Spleen (tissue), 11 donors: ENCODE measurements around the gene MATN3. TPM values are rescaled to one million over a fixed set of nuclear protein-coding genes. Genes with fewer than 3 reads are reported as not detected.

Experiments used
- DNase-seq: peaks from one replicate; pipeline ENCODE4 v3.0.0-alpha.2; 2020
- H3K27ac ChIP-seq, 8 donors: fragments of 200-600 bp; sonication (generic) in 7 of 8; 1 replicate in 4 of 8; 2 replicates in 4 of 8; pipeline versions ENCODE4 v1.5.0 to v1.8.0; 2016 to 2021; ENCODE audit warnings: inconsistent platforms in 4 of 8, mild to moderate bottlenecking in 4 of 8, moderate library complexity in 1 of 8
- H3K27me3 ChIP-seq, 7 donors: fragments of 200-600 bp; sonication (generic) in 6 of 7; replicated peaks in 1 of 7; 1 replicate in 4 of 7; 2 replicates in 3 of 7; pipeline versions ENCODE4 v1.5.0 to v1.8.0; 2016 to 2021; ENCODE audit warnings: inconsistent platforms in 3 of 7, mild to moderate bottlenecking in 1 of 7
- H3K36me3 ChIP-seq, 6 donors: fragments of 200-600 bp; sonication (generic) in 5 of 6; 1 replicate in 4 of 6; 2 replicates in 2 of 6; pipeline versions ENCODE4 v1.5.0 to v1.8.0; 2016 to 2021; ENCODE audit warnings: inconsistent platforms in 2 of 6
- H3K4me1 ChIP-seq, 6 donors: fragments of 200-600 bp; sonication (generic) in 5 of 6; 1 replicate in 3 of 6; 2 replicates in 3 of 6; pipeline versions ENCODE4 v1.5.0 to v1.8.0; 2016 to 2021; ENCODE audit warnings: inconsistent platforms in 3 of 6
- H3K4me3 ChIP-seq, 8 donors: fragments of 200-600 bp; sonication (generic) in 7 of 8; 1 replicate in 4 of 8; 2 replicates in 4 of 8; pipeline versions ENCODE4 v1.5.0 to v1.8.0; 2016 to 2021; ENCODE audit warnings: inconsistent platforms in 4 of 8, mild to moderate bottlenecking in 4 of 8, moderate library complexity in 2 of 8
- H3K9me3 ChIP-seq, 8 donors: fragments of 200-600 bp; sonication (generic) in 7 of 8; 1 replicate in 4 of 8; 2 replicates in 4 of 8; pipeline versions ENCODE4 v1.5.0 to v1.8.0; 2016 to 2021; ENCODE audit warnings: inconsistent platforms in 4 of 8
- POLR2A ChIP-seq, 3 donors: fragments of 450-650 bp; IDR thresholded peaks; one replicate each; pipeline ENCODE4 v1.5.1; 2017; ENCODE audit warnings: antibody characterized with exemption in 3 of 3, mild to moderate bottlenecking in 1 of 3
- POLR2AphosphoS5 ChIP-seq, 3 donors: sonication (generic); formaldehyde crosslinking; IDR thresholded peaks; one replicate each; pipeline ENCODE4 v1.5.1; 2017; ENCODE audit warnings: antibody characterized with exemption in 3 of 3
- WGBS, 5 donors: extraction: QIAGEN DNeasy Blood & Tissue Kit in 3 of 5; methylation state at CpG; one replicate each; pipeline versions ENCODE4 v1.1.5 to v1.1.7; 2013 to 2018; 5-methylcytosine and 5-hydroxymethylcytosine counted together
- intact Hi-C: fragments of 100-400 bp; cut with DNase I; formaldehyde crosslinking; loops from one replicate; pipeline ENCODE4 v1.15.0; 2023; ENCODE audit warnings: low total_unique reads
- polyA plus RNA-seq, 3 donors: library from polyadenylated mRNA; stranded (reverse); fragments of 200-250 nt; gene quantifications; one replicate each; pipeline ENCODE4 v1.2.1, GENCODE V29; 2013
- total RNA-seq, 7 donors: library from RNA; depleted of rRNA in 3 of 7; stranded (reverse); fragments of >200 nt in 3 of 7; fragmentation: NEBNext Ultra II Directional in 4 of 7; extraction: Animal tissue kit (Norgen Biotek cat#: 25700) in 4 of 7; gene quantifications; one replicate each; pipeline versions ENCODE4 v1.1.0 to v1.2.1, GENCODE V29; 2016 to 2021
- TF ChIP-seq, protein P1 (sequence below), 11 experiments: fragments of 200-600 bp in 7 of 11; fragments of 450-650 bp in 4 of 11; sonication (generic) in 4 of 11; IDR thresholded peaks in 8 of 11; conservative IDR thresholded peaks in 3 of 11; 1 replicate in 7 of 11; 2 replicates in 4 of 11; pipeline versions ENCODE4 v1.4.0 to v1.8.0; 2016 to 2021; ENCODE audit warnings: antibody characterized with exemption in 11 of 11, inconsistent platforms in 4 of 11, mild to moderate bottlenecking in 1 of 11
- donor health status: healthy with polysubstance abuse.
- donor health status: DM: no; HTN: no; CAD: no; lungs with moderate emphysema.
- donor health status: DM: no; HTN: no; CAD: no.
- donor health status: Bipolar disorder and iron deficiency.
- donor health status: healthy.
- donor health status: DM: no; HTN: no; CAD: no.
- donor health status: DM: yes; HTN: yes; CAD: no.

The MATN3 gene
- total and polyA plus RNA-seq, 10 donors: 0.07 to 0.76 (median 0.24) TPM; not detected in 3

DNA sequence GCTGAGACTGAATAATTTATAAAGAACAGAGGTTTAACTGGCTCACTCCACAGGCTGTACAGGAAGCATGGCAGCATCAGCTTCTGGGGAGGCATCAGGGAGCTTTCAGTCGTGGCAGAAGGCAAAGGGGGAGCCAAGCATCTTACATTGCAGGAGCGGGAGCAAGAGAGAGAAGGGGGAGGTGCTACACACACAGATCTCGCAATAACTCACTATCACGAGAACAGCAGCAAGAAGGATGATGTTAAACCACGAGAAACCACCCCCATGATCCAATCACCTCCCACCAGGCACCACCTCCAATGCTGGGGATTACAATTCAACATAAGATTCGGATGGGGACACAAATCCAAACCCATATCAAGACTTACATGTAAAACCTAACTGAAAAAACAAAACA lies 17.8 kb upstream of the MATN3 start:
- Histone ChIP-seq H3K27ac (no peak overlapping the region), H3K27me3 (no peaks in the 10 kb centered on the region), H3K4me1 (peaks cover 0 to 7% (median 0%) of the 10 kb centered on the region in 6 donors), H3K4me3 (no peak overlapping the region), H3K36me3 (peaks cover 0 to 85% (median 69%) of the 10 kb centered on the region in 6 donors), H3K9me3 (peaks cover 0 to 19% (median 6%) of the 10 kb centered on the region in 8 donors)
- no peak for DNase-seq
- WGBS, 5 donors: 82 to 95% (median 94%) methylated on average over 6 of the region's 6 CpGs
- TF ChIP-seq, protein P1, sequence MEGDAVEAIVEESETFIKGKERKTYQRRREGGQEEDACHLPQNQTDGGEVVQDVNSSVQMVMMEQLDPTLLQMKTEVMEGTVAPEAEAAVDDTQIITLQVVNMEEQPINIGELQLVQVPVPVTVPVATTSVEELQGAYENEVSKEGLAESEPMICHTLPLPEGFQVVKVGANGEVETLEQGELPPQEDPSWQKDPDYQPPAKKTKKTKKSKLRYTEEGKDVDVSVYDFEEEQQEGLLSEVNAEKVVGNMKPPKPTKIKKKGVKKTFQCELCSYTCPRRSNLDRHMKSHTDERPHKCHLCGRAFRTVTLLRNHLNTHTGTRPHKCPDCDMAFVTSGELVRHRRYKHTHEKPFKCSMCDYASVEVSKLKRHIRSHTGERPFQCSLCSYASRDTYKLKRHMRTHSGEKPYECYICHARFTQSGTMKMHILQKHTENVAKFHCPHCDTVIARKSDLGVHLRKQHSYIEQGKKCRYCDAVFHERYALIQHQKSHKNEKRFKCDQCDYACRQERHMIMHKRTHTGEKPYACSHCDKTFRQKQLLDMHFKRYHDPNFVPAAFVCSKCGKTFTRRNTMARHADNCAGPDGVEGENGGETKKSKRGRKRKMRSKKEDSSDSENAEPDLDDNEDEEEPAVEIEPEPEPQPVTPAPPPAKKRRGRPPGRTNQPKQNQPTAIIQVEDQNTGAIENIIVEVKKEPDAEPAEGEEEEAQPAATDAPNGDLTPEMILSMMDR (IDR thresholded peaks at IDR 0.05 in 8 of 11, conservative IDR thresholded peaks at IDR 0.05 in 3 of 11): no peak
- no peak for TF ChIP-seq POLR2AphosphoS5 (IDR thresholded peaks at IDR 0.05)
- TF ChIP-seq POLR2A (IDR thresholded peaks at IDR 0.05): no peak
- intact Hi-C loops: no loop called here

DNA sequence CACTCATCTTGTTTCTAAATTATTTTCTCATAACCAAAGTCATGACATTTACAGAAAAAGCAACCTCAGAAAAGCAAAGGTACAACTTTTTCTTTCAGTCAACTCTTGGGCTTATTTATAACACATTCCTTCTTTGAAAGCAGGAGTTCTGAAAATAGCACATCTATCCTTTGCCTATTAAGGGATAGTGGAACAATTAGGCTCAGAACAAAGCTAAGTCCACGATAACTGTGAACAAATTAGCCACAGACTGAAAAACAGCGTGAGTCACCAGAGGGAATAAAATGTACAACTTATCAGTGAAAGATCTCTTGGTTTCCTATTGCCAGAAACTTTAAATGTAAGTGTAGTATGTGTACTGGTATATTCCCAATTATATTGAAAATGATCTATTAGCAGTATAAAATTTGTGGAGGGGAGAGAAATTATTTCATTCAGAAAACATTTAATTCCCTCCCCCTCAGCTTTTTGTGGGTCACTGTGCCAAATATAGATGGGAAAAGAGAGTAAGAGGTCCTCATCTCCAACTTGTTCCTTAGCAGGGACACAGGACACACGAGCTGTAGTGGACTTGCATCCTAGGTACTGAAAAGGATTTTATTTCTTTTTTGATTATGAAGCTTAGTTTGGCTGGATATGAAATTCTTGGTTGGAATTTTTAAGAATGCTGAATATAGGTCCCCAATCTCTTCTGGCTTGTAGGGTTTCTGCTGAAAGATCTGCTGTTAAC lies 15.4 kb upstream of the MATN3 start:
- H3K27me3 ChIP-seq: no peaks in the 10 kb centered on the region
- no peak overlapping the region for H3K27ac ChIP-seq
- DNase-seq: no peak
- H3K4me1 ChIP-seq: no peaks in the 10 kb centered on the region
- H3K9me3 ChIP-seq: peaks cover 0 to 19% (median 6%) of the 10 kb centered on the region in 8 donors
- H3K4me3 ChIP-seq: no peak overlapping the region
- intact Hi-C loops: no loop called here
- peaks cover 0 to 62% (median 47%) of the 10 kb centered on the region in 6 donors for H3K36me3 ChIP-seq
- TF ChIP-seq, protein P1 (IDR thresholded peaks at IDR 0.05 in 8 of 11, conservative IDR thresholded peaks at IDR 0.05 in 3 of 11): no peak
- TF ChIP-seq POLR2A (IDR thresholded peaks at IDR 0.05): no peak
- TF ChIP-seq POLR2AphosphoS5 (IDR thresholded peaks at IDR 0.05): no peak
- WGBS, 5 donors: 90 to 98% (median 93%) methylated on average over 3 of the region's 3 CpGs

DNA sequence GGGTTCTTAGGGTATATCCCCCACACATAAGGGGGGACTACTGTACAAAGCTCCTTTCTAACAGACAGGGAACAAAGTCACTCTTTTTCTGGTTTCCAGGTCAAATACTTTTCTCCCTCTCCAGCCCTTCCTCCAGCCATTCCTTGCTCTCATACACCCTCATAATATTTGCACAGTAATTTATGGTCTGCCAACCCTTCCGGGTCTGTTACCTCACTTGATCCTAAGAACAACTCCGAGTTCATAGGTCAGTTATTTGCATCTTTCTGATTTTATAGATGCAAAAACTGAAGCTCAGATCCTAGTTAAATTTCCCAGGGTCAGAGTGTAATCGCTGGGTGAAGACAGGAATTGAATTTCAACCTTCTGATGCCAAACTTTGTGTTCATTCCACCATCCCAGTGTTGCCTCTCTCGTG lies 14.8 kb upstream of the MATN3 start:
- 68 to 98% (median 92%) methylated on average over 4 of the region's 4 CpGs for WGBS, 5 donors
- no peak for DNase-seq
- TF ChIP-seq, protein P1 (IDR thresholded peaks at IDR 0.05 in 8 of 11, conservative IDR thresholded peaks at IDR 0.05 in 3 of 11): no peak
- TF ChIP-seq POLR2A (IDR thresholded peaks at IDR 0.05): no peak
- no peak for TF ChIP-seq POLR2AphosphoS5 (IDR thresholded peaks at IDR 0.05)
- Histone ChIP-seq H3K4me1 (no peaks in the 10 kb centered on the region), H3K27me3 (no peaks in the 10 kb centered on the region), H3K27ac (no peak overlapping the region), H3K36me3 (peaks cover 0 to 56% (median 41%) of the 10 kb centered on the region in 6 donors), H3K9me3 (peaks cover 0 to 19% (median 11%) of the 10 kb centered on the region in 8 donors), H3K4me3 (no peak overlapping the region)
- intact Hi-C loops: no loop called here

DNA sequence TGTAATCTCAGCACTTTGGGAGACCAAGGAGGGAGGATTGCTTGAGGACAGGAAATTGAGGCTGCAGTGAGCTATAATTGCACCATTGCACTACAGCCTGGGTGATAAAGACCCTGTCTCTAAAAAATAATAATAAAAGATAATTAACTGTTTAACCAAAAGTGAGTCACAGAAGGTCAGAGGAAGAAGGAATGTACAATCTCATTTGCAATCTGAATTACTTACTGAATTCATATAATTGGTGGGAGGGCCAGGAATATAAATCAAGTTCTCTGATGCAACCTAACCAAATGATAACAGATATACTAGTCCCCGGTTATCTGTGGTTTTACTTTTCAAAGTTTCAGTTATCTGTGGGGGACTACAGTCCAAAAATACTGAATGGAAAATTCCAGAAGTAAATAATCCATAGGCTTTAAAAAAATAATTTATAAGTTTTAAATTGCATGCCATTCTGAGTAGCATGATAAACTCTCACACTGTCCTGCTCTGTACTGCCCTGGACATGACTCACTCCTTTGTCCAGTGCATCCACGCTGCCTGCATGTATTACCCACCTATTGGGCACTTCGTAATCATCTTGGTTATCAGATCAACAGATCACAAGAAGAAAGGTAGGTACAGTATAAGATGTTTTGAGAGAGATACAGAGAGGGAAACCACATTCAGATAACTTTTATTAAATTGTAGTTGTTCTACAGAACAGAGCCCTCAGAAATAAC lies 12.8 kb upstream of the MATN3 start:
- TF ChIP-seq POLR2A (IDR thresholded peaks at IDR 0.05) (no peak), POLR2AphosphoS5 (IDR thresholded peaks at IDR 0.05) (no peak)
- TF ChIP-seq, protein P1 (IDR thresholded peaks at IDR 0.05 in 8 of 11, conservative IDR thresholded peaks at IDR 0.05 in 3 of 11): no peak
- no peak overlapping the region for H3K27ac ChIP-seq
- WGBS, 5 donors: 87 to 94% (median 91%) methylated on average over 3 of the region's 3 CpGs
- H3K9me3 ChIP-seq: peaks cover 0 to 38% (median 31%) of the 10 kb centered on the region in 8 donors
- intact Hi-C loops: no loop called here
- H3K27me3 ChIP-seq: no peaks in the 10 kb centered on the region
- H3K4me3 ChIP-seq: no peak overlapping the region
- DNase-seq: no peak
- peaks cover 0 to 35% (median 25%) of the 10 kb centered on the region in 6 donors for H3K36me3 ChIP-seq
- no peaks in the 10 kb centered on the region for H3K4me1 ChIP-seq
